ENCODE data around the gene DEPP1. TPM values are rescaled to one million over a fixed set of nuclear protein-coding genes. Genes with fewer than 3 reads are reported as not detected.
A peak's percentile ranks its signal among the peaks of the same experiment; 100 is the strongest.

DEPP1 gene
- total RNA-seq, 1 experiment from 2014 or later = 3.8 TPM

- Histone ChIP-seq H3K4me3 (replicated peaks in 1 of 2; ENCODE audit: low read depth in 1 of 2, low read length in 2 of 2) (no peak overlapping the region), H3K9me2 (ENCODE audit: insufficient read depth) (no peaks in the 10 kb centered on the region; the same call in 1 of the 2 replicates), H2AFZ (ENCODE audit: low read depth, low read length, poor library complexity, severe bottlenecking) (no peak overlapping the region), H3K4me2 (ENCODE audit: low read length) (no peak overlapping the region), H3K9ac (ENCODE audit: low read length) (no peak overlapping the region), H3K79me2 (ENCODE audit: insufficient read depth, low read length) (no peaks in the 10 kb centered on the region), H4K20me1 (ENCODE audit: insufficient read depth) (no peaks in the 10 kb centered on the region), H3K27ac (ENCODE audit: low read depth, low read length) (no peak overlapping the region), H3K36me3 (ENCODE audit: control insufficient read depth in 1 of 2, insufficient read depth in 2 of 2, low read length in 2 of 2) (no peaks in the 10 kb centered on the region), H3K27me3 (ENCODE audit: insufficient read depth, low read length) (no peaks in the 10 kb centered on the region), H3K9me3 (ENCODE audit: control insufficient read depth in 1 of 2, insufficient read depth in 1 of 2, low read depth in 1 of 2, low read length in 2 of 2) (no peaks in the 10 kb centered on the region), H3K4me1 (ENCODE audit: control insufficient read depth in 1 of 2, insufficient read depth in 2 of 2, low read length in 2 of 2) (no peaks in the 10 kb centered on the region)
- BruUV-seq (replicated peaks) = no TSS peak
- DNase-seq (ENCODE audit: low read depth, low spot score) (peak; percentile 56), ATAC-seq (peak; percentile 99)
- TF ChIP-seq SRF (IDR thresholded peaks at IDR 0.05; ENCODE audit: low read depth) = no peak
- TF ChIP-seq, protein P1, sequence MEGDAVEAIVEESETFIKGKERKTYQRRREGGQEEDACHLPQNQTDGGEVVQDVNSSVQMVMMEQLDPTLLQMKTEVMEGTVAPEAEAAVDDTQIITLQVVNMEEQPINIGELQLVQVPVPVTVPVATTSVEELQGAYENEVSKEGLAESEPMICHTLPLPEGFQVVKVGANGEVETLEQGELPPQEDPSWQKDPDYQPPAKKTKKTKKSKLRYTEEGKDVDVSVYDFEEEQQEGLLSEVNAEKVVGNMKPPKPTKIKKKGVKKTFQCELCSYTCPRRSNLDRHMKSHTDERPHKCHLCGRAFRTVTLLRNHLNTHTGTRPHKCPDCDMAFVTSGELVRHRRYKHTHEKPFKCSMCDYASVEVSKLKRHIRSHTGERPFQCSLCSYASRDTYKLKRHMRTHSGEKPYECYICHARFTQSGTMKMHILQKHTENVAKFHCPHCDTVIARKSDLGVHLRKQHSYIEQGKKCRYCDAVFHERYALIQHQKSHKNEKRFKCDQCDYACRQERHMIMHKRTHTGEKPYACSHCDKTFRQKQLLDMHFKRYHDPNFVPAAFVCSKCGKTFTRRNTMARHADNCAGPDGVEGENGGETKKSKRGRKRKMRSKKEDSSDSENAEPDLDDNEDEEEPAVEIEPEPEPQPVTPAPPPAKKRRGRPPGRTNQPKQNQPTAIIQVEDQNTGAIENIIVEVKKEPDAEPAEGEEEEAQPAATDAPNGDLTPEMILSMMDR (IDR thresholded peaks at IDR 0.05 in 2 of 3, conservative IDR thresholded peaks at IDR 0.05 in 1 of 3; ENCODE audit: borderline replicate concordance in 1 of 3, insufficient read depth in 1 of 3, low read depth in 2 of 3, low read length in 2 of 3) = peak; percentile 87 to 99 (median 96)
- TF ChIP-seq RAD21 (IDR thresholded peaks at IDR 0.05; ENCODE audit: low read depth) = peak; percentile 94
- intact Hi-C loops (cut with micrococcal nuclease) = loop anchor here (1.0 to 10.0 kb wide), 3 partner anchors 43 to 302 kb away; no protein-coding TSS in a partner anchor
- ChIA-PET POLR2A (interaction anchor here (0.6 to 1.2 kb wide), 4 partner anchors 43 to 68 kb away, joined by 3 to 4 read pairs (median 3); partner anchors contain the start of genes DEPP1 and ZNF22), CTCF (interaction anchor here (0.6 to 1.4 kb wide), 13 partner anchors 10 to 302 kb away, joined by 3 to 14 read pairs (median 4); partner anchors contain the start of genes DEPP1 and RASSF4), RAD21 (ENCODE audit: low non-redundant PET in 1 of 2, low total read pairs in 2 of 2, uncharacterized antibody in 2 of 2, unreplicated experiment in 2 of 2) (interaction anchor here (0.6 to 1.8 kb wide), 6 partner anchors 27 to 302 kb away, joined by 3 to 5 read pairs (median 4); partner anchors contain the start of genes DEPP1 (in 1 of the 2) and RASSF4 (in 1 of the 2))
Measured at GRCh38 chr10:44932517-44933450, 45.8 kb downstream of the DEPP1 start.
